SHP77 (cell line): ENCODE data around the gene ETS1.

Source experiments
- DNase-seq, 2 experiments: peaks; one replicate each; lab custom pipeline; 2025; lab: John Stamatoyannopoulos, UW

The ETS1 gene, protein sequence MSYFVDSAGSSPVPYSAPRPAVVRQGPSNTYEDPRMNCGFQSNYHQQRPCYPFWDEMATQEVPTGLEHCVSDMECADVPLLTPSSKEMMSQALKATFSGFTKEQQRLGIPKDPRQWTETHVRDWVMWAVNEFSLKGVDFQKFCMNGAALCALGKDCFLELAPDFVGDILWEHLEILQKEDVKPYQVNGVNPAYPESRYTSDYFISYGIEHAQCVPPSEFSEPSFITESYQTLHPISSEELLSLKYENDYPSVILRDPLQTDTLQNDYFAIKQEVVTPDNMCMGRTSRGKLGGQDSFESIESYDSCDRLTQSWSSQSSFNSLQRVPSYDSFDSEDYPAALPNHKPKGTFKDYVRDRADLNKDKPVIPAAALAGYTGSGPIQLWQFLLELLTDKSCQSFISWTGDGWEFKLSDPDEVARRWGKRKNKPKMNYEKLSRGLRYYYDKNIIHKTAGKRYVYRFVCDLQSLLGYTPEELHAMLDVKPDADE

DNA sequence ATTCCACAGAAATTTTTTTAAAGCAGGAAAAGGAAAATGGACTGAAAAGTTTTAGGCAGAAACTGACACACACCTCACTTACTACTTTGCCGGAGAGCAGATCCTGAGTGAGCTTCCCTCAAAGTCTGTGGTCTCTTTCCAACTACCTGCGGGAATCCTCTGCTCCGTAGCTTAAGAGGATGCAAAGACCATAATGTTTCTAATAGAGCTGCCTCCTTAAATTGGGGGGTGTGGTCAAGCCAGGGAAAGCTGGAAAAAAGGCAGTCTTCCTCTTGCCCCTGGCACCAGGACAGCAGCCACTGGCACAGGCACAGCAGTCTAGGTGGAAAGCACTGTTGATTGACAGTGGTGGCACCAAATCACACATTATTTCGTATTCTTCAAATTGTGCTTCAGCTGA, at the start of gene ETS1:
ETS1 (minus strand) TSS at position 144 of the 400 bp plus-strand sequence. CDS start 14,428 bp downstream, outside the sequence.
- peak; percentile 10 to 24 for DNase-seq

GRCh38 chr11:128634395-128634794, 47.0 kb upstream of the ETS1 start:
- DNase-seq: no peak

DNA sequence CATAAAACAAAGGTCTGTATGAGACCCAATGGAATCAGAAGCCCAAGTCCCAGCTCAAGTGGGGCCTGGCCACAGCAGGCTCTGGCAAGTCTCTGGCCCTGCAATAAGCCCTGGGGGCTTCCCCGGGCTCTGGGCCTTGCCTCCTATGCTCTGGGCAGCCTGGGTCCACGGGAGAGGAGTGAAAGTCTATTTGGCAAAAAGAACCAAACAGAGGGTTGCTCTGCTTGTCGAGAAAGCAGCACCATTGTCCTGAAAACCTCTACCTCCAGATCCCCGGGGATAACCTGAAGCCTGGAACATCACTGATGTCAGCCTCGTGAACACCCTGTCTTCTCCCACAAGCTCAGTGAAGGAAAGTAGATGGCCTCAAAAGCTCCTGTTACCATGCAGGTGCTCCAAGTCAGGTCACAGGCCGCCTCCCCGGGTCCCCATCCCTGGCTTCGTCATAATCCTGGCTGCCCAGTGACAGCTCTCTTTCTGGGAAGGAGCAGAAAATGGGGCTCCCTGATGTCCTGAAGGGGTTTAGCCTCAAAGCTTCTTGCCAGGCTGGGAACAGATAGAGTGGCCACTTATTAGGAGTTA, 46.1 kb upstream of the ETS1 start:
- no peak for DNase-seq

- DNase-seq: peak; percentile 29 to 31
Observed at GRCh38 chr11:128632141-128632791, 44.9 kb upstream of the ETS1 start.

DNA sequence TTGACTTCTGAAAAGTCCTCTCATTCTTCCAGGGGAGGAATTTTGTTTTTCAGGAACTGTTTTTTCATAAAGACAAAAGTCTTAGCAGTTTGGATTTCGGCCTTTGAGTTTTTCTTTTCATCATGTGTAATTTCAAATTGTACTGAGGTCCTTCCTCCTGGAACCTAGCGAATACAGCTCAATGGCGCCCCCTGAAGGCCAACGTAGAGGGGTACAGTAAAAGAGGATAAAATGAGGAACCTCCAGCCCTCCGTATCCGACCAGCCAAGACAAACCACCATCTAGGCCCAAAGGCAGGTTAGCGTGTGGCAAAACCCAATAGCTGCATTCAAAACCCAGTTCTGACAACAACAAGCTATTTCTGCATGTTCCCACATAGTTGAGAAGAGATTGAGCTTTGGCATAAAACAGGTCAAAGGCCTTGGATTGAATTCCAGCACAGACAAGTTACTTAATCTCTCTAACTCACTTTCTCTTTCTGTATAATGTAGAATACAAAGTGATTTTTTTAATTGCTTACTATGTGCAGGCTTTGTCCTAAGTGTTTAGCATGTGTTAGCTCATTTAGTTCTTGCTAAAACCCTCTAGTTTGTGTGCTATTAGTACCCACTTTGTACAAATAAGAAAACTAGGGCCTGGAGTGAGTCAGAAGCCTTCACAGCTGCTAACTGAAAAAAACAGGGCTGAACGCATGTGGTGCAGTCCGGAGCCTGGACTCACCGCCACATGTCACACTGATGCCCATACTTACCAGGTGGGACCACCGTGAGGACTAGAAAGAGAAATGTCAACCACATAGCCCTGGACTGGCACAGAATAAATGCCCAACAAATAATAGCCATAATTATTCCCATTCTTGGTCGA, 43.2 kb upstream of the ETS1 start:
- DNase-seq: peak; percentile 66 to 79

DNA sequence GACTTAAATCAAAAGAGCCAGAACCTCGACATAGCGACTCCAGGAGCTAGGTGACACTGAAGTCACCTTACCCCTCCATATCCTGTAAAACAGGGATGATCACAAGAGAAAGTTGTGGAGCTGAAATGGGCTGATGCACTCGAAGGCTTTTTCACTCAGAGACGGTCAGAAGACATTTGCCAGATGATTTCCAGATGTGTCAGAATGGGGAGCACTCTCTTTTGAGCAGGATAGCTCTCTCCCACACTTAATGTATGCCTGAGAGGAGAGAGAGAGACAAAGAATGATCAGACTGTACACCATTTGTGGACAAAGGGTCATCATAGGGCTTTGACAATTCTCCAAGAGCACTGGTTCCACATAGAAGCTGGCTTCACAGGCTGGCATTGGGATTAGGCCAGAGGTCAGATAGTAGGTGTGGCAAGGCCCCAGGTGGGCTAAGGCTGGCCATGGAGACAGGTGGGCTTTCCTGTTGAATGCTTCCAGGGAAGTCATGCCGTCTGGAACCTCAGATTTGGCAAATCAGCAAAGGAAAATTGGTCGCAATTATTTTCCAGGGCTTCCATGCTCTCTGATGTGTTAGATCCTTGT, 42.3 kb upstream of the ETS1 start:
- DNase-seq: no peak

DNA sequence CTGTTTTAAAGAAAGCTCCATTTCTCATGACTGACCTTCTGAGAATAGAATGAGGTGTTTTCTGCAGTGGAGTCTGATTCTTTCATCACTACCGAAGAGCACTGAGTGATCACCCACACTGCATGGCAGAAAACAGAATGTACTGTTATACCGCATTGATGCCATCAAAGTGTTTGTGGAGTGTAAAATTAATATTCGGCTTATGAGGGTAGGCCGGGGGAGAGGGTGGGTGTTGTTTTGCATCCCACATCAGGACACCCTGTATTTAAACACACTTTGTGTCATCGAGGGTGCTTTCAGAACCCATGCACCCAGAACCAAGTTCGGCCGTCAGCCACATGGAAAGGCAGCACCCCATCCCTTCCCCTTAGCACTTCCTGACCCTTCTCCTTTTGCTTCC, 41.3 kb upstream of the ETS1 start:
- no peak for DNase-seq

GRCh38 chr11:128628325-128628673, 40.9 kb upstream of the ETS1 start:
- no peak for DNase-seq

DNA sequence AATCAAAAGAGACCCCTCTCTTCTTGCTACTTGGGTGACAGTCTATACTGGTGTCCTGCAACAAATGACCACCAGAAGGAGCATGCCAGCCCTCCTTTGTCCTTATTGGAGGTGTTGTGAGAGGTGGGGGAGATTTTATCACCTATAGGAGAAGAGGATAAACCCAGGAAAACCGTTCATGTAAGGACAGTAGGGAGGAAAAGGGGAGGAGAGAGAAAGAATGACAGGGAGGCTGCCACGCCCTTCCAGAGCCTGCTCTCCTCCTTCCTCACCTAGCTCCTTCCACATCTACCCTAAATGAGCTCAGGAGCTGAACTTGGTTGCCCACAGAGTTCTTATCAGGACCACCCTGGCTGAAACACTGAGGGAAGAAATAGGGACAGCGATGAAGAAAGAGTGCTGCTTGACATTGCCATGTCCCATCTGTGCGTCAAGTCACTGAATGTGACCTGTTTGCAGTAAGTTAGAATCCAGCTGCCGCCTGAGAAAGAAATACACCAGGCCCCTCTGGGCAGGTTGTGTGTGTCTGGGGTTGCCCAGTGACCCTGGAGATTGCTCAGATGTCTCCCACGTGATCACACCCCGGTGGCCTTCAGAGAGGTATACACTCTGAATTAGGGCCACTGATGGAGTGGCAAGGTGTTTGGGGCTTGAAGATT, 40.4 kb upstream of the ETS1 start:
- no peak for DNase-seq

GRCh38 chr11:128626913-128627665, 39.7 kb upstream of the ETS1 start:
- no peak for DNase-seq

DNA sequence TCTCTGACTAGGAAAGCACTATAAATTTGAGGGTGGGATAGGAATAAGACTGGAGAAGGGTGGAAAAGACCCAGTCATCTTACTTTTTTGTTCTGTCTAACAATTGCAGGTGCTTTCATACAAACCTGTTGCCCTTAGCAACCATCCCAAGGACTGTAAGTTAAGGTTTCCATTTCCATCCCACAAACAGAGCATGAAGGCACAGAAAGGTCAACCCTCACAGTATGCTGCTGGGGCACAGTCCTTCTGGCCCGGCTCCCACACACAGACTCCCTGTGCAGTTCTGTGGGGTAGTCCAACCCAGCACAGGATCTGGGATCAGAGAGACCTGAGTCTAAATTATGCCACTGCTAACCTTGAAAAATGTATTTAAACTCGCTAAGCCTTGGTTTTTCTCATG, 38.4 kb upstream of the ETS1 start:
- no peak for DNase-seq

GRCh38 chr11:128625326-128625725, 38.0 kb upstream of the ETS1 start:
- no peak for DNase-seq

- no peak for DNase-seq
Observed at GRCh38 chr11:128624269-128625175, 37.2 kb upstream of the ETS1 start.

DNA sequence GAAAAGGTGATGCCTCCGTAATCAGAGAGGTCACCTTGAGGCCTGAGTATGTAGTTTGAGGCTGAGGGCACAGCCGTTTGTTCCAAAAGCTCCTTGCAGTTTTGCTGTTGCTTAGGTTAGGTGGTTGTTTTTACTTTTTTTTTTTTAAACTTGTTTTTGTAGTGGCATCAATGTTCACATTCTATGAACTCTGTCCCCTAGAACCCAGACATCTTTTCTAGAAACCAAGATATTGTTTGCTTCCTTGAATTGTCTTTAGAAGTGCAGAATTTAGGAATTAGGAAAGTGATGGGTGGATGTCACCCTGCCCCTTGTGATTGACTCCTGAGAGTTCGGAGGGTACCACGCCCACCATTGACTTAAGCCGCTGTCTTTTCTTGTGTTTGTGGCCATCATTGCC, 35.7 kb upstream of the ETS1 start:
- no peak for DNase-seq

DNA sequence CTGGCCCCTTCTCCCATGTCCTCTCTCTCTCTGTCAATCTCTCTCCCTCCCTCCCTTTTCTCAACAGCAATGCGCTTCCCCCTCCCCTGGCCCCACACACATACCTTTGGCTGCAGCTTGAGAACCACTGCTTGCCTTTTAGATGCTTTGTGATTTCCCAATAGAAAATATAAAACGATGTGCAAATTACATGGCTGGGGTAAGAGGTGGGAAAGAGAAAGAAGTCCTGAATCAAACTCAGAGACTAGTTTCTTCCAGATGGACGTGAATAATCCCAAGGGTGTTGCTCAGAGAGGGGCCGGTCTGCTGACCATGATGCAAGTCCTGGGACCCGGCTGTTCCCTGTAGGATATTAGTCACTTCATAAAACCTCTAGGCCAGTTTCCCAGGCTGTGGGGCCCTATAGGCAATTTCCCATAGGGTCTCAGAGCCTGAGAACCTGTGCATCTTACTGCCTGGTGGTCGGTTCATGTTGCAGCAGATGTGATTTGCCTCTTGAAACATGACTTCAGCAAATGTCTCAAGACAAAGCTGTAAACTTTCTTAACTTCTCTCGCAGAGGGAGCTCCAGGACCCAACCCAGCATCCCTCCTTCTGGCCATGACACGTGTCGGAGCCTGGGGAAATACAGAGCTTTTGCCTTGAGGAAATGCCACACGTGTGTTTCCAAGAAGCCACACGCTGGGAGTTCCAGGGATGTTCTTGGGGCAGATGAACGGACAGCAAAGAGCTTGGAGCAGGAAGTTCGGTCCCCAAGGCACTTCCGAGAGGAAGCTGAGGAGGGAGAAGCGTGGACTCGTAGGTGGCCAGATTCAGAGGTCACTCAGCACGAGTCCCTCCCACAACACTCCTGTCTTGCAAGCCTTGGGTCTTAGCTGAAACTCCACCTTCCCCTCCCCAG, 34.5 kb upstream of the ETS1 start:
- DNase-seq: no peak

DNA sequence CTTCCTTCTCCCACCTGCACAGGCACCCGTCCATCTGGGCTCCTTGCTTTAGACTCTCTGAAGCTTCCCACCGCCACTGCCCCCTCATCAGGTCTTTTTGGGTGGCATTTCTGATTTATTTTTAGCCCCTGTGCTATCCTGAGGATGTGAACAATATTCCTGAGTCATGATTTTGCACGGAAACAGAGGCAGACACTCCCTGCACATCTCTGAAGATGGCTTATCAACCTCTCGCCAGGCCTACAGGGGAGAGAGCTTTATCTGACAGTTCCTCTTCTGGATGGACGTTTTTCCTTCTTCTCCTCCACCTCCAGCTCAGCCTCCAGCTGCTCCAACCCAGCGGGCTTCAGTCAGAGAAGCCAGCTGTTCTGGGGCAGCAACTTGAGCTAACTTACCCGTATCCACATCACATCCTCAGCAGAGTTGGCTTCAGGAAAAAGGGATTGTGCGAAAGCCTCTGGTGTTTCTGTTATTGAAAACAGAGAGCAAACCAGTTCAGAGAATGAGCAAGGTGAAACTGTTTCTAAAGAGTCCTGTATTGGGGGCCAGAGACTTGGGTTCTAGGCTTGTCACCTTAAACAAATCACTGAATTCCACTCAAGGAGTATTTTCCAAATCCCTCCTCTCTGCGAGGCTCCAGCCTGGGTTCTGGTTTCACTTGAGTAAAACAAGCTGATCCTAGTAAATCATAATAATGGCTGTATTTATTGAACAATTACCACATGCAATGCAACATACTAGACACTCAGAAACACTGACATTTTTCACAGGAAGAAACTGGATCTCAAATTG, 33.1 kb upstream of the ETS1 start:
- DNase-seq: no peak

DNA sequence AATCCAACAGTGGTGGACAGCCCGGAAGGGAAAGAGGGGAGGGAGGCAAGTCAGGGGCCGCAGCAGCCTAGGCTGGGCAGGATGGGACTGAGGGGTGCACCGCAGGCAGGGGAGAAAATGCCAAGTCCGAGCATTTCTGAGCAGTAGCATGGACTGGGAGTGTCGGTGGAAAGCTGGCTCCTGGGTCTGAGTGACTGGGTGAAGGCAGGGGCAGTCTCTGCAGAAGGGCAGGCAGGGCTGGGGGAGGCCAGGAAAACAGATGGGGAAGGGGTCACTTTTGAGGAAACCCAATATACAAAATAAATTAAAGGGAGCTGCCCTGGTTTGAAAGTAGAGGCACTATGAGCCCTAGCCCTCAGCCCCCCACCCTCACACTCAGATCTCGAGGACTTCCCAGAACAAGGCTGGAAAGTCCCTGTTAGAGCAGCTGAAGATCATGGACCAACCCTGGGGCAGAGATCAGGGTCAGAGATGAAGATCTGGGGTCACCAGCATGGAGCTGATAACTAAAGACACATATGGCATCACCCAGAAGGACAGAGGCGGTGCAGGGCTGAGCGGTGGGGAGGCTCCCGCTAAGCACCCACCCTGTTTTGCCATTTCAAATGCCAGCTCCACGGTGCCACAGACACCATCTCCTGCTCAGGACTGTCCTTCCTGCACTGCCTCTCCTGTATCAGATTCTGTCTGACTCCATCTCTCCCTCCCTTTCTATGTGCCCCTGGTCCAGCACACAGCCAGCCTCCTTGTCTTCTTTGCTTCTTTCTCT, 32.4 kb upstream of the ETS1 start:
- DNase-seq: no peak
